WTC11 (cell line): Measurements from ENCODE around the gene WDR3. TPM values are rescaled to one million over a fixed set of nuclear protein-coding genes. Genes with fewer than 3 reads are reported as not detected.

Source experiments
- ATAC-seq: fragments of 200-7000 bp; cut with Tn5 transposase; 2 replicates; pipeline ENCODE4 v1.10.0; 2021; ENCODE audit warnings: mild to moderate bottlenecking, moderate library complexity
- CTCF ChIA-PET: fragments of 300-600 bp; sonication (Branson Sonifier 250); formaldehyde crosslinking; loops from one replicate; lab custom pipeline; 2021; ENCODE audit warnings: antibody characterized with exemption; lab: Charles Lee
- POLR2A ChIA-PET: fragments of 350-600 bp; sonication (Branson Sonifier 250); formaldehyde crosslinking; loops from one replicate; lab custom pipeline; 2021; ENCODE audit warnings: antibody characterized with exemption; lab: Charles Lee
- DNase-seq: peaks from one replicate; pipeline ENCODE4 v3.0.0; 2021; ENCODE audit warnings: low spot score
- H3K27ac Mint-ChIP-seq: 2 replicates; pipeline ENCODE4 v1.8.0; 2021; ENCODE audit warnings: mixed read lengths
- H3K27me3 Mint-ChIP-seq: 2 replicates; pipeline ENCODE4 v1.8.0; 2021; ENCODE audit warnings: low read depth, mild to moderate bottlenecking, moderate library complexity, mixed read lengths
- H3K36me3 Mint-ChIP-seq: 2 replicates; pipeline ENCODE4 v1.8.0; 2021; ENCODE audit warnings: mixed read lengths
- H3K4me1 Mint-ChIP-seq: 2 replicates; pipeline ENCODE4 v1.8.0; 2022; ENCODE audit warnings: mixed read lengths
- H3K4me3 Mint-ChIP-seq: 2 replicates; pipeline ENCODE4 v1.8.0; 2021; ENCODE audit warnings: mild to moderate bottlenecking, moderate library complexity, mixed read lengths
- H3K9me3 Mint-ChIP-seq: 2 replicates; pipeline ENCODE4 v1.8.0; 2021; ENCODE audit warnings: mixed read lengths
- ATF1 ChIP-seq: sonication (generic); formaldehyde crosslinking; IDR thresholded peaks from 2 replicates; pipeline ENCODE4 v1.8.1; 2023; ENCODE audit warnings: mild to moderate bottlenecking, moderate library complexity, missing genetic modification reagents
- ATF3 ChIP-seq: sonication (generic); formaldehyde crosslinking; conservative IDR thresholded peaks from 2 replicates; pipeline ENCODE4 v1.8.1; 2022; ENCODE audit warnings: mild to moderate bottlenecking, missing genetic modification reagents
- CREB1 ChIP-seq: sonication (generic); formaldehyde crosslinking; IDR thresholded peaks from 2 replicates; pipeline ENCODE4 v1.8.0; 2023; ENCODE audit warnings: mild to moderate bottlenecking, missing genetic modification reagents
- GTF2I ChIP-seq: fragments of 250-450 bp; sonication (Bioruptor Pico); conservative IDR thresholded peaks from 2 replicates; pipeline ENCODE4 v1.4.0; 2021; ENCODE audit warnings: mild to moderate bottlenecking
- IRF2 ChIP-seq: sonication (generic); formaldehyde crosslinking; IDR thresholded peaks from 2 replicates; pipeline ENCODE4 v1.8.0; 2022; ENCODE audit warnings: low read depth, missing genetic modification reagents, borderline replicate concordance
- NFE2L1 ChIP-seq: sonication (generic); formaldehyde crosslinking; IDR thresholded peaks from 2 replicates; pipeline ENCODE4 v1.8.1; 2023; ENCODE audit warnings: missing genetic modification reagents
- SMAD3 ChIP-seq: sonication (generic); formaldehyde crosslinking; IDR thresholded peaks from 2 replicates; pipeline ENCODE4 v1.8.0; 2022; ENCODE audit warnings: missing genetic modification reagents, mild to moderate bottlenecking, borderline replicate concordance
- USF2 ChIP-seq: sonication (generic); formaldehyde crosslinking; IDR thresholded peaks from 2 replicates; pipeline ENCODE4 v1.8.1; 2023; ENCODE audit warnings: mild to moderate bottlenecking, missing genetic modification reagents, moderate library complexity
- ZNF219 ChIP-seq: sonication (generic); formaldehyde crosslinking; IDR thresholded peaks from 2 replicates; pipeline ENCODE4 v1.8.0; 2023; ENCODE audit warnings: missing genetic modification reagents, mild to moderate bottlenecking, borderline replicate concordance
- total RNA-seq: library from RNA; stranded (reverse); gene quantifications from 3 replicates; pipeline ENCODE4 v1.2.3, GENCODE V29; 2021

Gene WDR3
- total RNA-seq, 1 experiment from 2014 or later = 50.0 TPM

GRCh38 chr1:118013336-118013735 lies 83.8 kb downstream of the WDR3 start:
- Mint-ChIP-seq H3K36me3 (no peaks in the 10 kb centered on the region), H3K4me3 (no peak overlapping the region), H3K9me3 (no peaks in the 10 kb centered on the region), H3K27me3 (no peaks in the 10 kb centered on the region), H3K27ac (no peak overlapping the region), H3K4me1 (no peaks in the 10 kb centered on the region)
- DNase-seq (no peak), ATAC-seq (no peak)
- CTCF ChIA-PET = no interaction called here
- POLR2A ChIA-PET = no interaction called here
- no peak for TF ChIP-seq CREB1 (CRISPR knock-in tag)
- TF ChIP-seq SMAD3 (CRISPR knock-in tag) = no peak
- no peak for TF ChIP-seq USF2 (CRISPR knock-in tag)
- no peak for TF ChIP-seq GTF2I
- no peak for TF ChIP-seq ATF1 (CRISPR knock-in tag)
- TF ChIP-seq ZNF219 = no peak
- TF ChIP-seq ATF3 = no peak
- TF ChIP-seq IRF2 (CRISPR knock-in tag) = no peak

GRCh38 chr1:118013938-118014337 lies 84.4 kb downstream of the WDR3 start:
- no peaks in the 10 kb centered on the region for H3K4me1 Mint-ChIP-seq
- ChIA-PET CTCF (no interaction called here), POLR2A (no interaction called here)
- no peak overlapping the region for H3K27ac Mint-ChIP-seq
- H3K36me3 Mint-ChIP-seq = no peaks in the 10 kb centered on the region
- TF ChIP-seq NFE2L1 = no peak
- no peaks in the 10 kb centered on the region for H3K27me3 Mint-ChIP-seq
- H3K4me3 Mint-ChIP-seq = no peak overlapping the region
- no peaks in the 10 kb centered on the region for H3K9me3 Mint-ChIP-seq
- ATAC-seq (no peak), DNase-seq (no peak)

Other genes starting within 250 kb of the WDR3 start
- gene GDAP2, start 118 bp upstream of the WDR3 start, total RNA-seq = 21.1 to 24.1 TPM (median 22.4 TPM) in 3 replicates